ENCODE results near the gene POLR3F. TPM values are rescaled to one million over a fixed set of nuclear protein-coding genes. Genes with fewer than 3 reads are reported as not detected.

Gene POLR3F
- total RNA-seq, 2 experiments from 2014 or later, result 11.0 to 11.3 TPM

- Mint-ChIP-seq H3K27ac (no peak overlapping the region), H3K27me3 (no peaks in the 10 kb centered on the region), H3K4me1 (ENCODE audit: low read depth) (no peaks in the 10 kb centered on the region), H3K36me3 (peaks cover 66% of the 10 kb centered on the region), H3K4me3 (no peak overlapping the region), H3K9me3 (no peaks in the 10 kb centered on the region)
- ChIA-PET POLR2A (no interaction called here), CTCF (no interaction called here)
- DNase-seq, result no peak
- intact Hi-C loops (cut with micrococcal nuclease), result no loop called here
Observed at GRCh38 chr20:18533491-18533890, 66.3 kb downstream of the POLR3F start.

GRCh38 chr20:18533978-18534644 lies 66.9 kb downstream of the POLR3F start:
- no peaks in the 10 kb centered on the region for H3K27me3 Mint-ChIP-seq
- no peaks in the 10 kb centered on the region for H3K9me3 Mint-ChIP-seq
- intact Hi-C loops (cut with micrococcal nuclease), result no loop called here
- CTCF ChIA-PET, result no interaction called here
- no peak for DNase-seq
- peaks cover 63% of the 10 kb centered on the region for H3K36me3 Mint-ChIP-seq
- POLR2A ChIA-PET, result no interaction called here
- H3K4me1 Mint-ChIP-seq (ENCODE audit: low read depth), result no peaks in the 10 kb centered on the region
- H3K27ac Mint-ChIP-seq, result no peak overlapping the region
- no peak overlapping the region for H3K4me3 Mint-ChIP-seq

Small RNA genes within 50 kb of the gene (microRNA-seq; reads per million reads assigned to microRNA genes)
- gene MIR3192 (ENCODE audit: borderline microRNAs expressed, borderline number of aligned reads, borderline replicate concordance), result not detected

Other genes with a start within 250 kb of the POLR3F start
- gene ZNF133, start 178.9 kb upstream of the POLR3F start, total RNA-seq, result 1 to 10 TPM; 7.5 to 9.0 TPM
- gene DZANK1, start 360 bp upstream of the POLR3F start, total RNA-seq, result 1 to 10 TPM; 1.4 to 1.6 TPM
- gene RBBP9, start 29.8 kb downstream of the POLR3F start, total RNA-seq, result 10 to 100 TPM; 15.9 to 17.7 TPM
- gene SEC23B, start 40.5 kb downstream of the POLR3F start, total RNA-seq, result 10 to 100 TPM; 90.6 to 97.1 TPM
- 10 to 100 TPM; 56.0 to 59.0 TPM for gene SMIM26, start 100.0 kb downstream of the POLR3F start, total RNA-seq
- 10 to 100 TPM; 49.2 to 55.4 TPM for gene DTD1, start 120.7 kb downstream of the POLR3F start, total RNA-seq

Measured in activated CD4-positive, alpha-beta memory T cell treated with anti-CD3 and anti-CD28 coated beads for 36 hours (primary cell).